GM19193 (cell line): ENCODE measurements around the gene SSH2.

Experiments used
- POLR2A ChIP-seq: IDR thresholded peaks from 4 replicates; pipeline ENCODE4 v1.6.1; 2011; ENCODE audit not compliant: insufficient read depth, insufficient read length; ENCODE audit errors: extremely low read depth

The SSH2 gene

DNA sequence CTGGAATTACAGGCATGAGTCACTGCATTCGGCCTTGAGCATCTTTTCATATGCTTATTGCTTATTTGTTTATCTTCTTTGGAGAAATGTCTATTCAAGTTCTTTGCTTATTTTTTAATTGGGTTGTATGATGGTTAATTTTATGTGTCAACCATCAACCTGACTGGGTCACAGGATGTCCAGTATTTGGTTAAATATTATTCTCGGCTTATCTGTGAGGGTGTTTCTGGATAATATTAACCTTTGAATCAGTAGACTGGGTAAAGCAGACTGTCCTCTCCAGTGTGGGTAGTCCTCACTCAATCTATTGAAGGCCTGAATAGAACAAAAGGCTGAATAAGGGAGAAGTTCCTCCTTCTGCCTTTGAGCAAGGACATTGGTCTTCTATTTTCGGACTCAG, 142.0 kb downstream of the SSH2 start:
- TF ChIP-seq POLR2A, result no peak

DNA sequence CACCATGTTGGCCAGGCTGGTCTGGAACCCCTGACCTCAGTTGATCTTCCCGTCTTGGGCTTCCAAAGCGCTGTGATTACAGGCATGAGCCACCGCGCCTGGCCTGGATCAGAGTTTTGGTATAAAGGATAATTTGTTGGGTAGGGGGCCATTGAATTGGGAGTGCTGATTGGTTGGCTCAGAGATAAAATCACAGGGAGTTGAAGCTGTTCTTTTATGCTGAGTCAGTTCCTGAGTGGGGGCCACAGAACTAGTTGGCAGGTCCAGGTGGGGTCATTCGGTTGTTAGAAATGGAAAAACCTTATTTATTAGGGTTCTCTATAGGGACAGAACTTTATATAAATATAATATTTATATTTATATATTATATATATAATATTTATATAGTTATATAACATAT, 147.1 kb downstream of the SSH2 start:
- TF ChIP-seq POLR2A, result no peak

GRCh38 chr17:29778956-29779811, 150.8 kb downstream of the SSH2 start:
- TF ChIP-seq POLR2A, result no peak

- TF ChIP-seq POLR2A, result no peak
Measured at GRCh38 chr17:29777663-29778062, 152.4 kb downstream of the SSH2 start.

DNA sequence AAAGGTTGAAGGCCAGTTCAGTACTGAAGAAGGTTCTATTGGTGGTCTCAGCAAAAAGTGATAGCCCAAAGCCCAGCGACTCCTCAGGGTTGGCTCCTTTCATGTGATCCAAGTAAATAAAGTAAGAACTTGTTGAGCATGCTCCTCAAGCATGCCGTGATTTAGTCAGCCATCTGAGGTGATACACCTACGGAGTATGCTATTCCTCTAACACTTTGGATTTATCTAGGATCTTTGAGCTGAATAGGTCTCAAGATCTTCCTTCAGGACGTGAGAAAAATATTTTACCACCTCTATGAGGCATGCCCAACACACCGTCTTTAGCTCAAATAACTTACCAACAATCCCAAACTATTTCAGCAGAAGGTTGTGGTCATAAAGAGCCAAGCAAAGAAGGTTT, 154.0 kb downstream of the SSH2 start:
- no peak for TF ChIP-seq POLR2A

GRCh38 chr17:29772981-29773380, 157.0 kb downstream of the SSH2 start:
- TF ChIP-seq POLR2A, result no peak

- TF ChIP-seq POLR2A, result no peak
Measured at GRCh38 chr17:29771546-29771945, 158.5 kb downstream of the SSH2 start.

DNA sequence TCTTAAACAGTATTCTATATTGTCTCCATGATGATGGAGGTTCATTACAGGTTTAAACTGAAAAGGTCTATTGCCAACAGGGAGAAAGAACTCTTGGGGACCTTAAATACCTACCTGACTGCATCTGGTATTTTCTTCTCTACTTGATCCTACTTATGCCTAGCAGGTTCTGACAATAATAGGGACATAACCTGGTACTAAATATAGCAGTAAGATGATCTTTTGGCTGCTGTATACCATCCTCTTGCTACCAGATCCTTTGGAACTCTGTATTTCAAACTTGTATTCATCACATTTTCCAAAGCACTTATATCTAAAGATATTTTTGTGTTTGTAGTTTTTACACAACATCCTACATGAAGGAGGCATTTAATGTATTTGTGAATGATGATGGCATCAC, 160.8 kb downstream of the SSH2 start:
- TF ChIP-seq POLR2A, result no peak

GRCh38 chr17:29766796-29767327, 163.2 kb downstream of the SSH2 start:
- TF ChIP-seq POLR2A, result no peak

GRCh38 chr17:29764748-29765147, 165.3 kb downstream of the SSH2 start:
- no peak for TF ChIP-seq POLR2A

DNA sequence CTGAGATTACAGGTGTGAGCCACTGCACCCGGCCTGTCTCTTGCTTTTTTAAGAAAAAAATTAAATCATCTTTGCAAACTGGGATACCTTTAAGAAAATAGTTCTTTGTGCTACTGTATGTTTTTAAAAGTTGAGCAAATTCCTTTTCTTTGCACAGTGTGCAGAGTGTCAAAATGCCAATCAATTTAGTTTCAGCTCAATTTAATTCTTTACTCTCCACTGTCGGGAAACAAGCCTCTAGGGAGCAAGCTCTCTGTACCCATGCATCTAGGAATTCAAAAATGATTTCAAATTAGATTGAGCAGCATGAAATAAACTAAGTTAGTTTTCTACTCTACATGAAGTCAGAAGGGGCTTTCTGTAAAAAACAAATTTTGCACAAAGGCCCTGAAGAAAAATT, 165.8 kb downstream of the SSH2 start:
- no peak for TF ChIP-seq POLR2A

DNA sequence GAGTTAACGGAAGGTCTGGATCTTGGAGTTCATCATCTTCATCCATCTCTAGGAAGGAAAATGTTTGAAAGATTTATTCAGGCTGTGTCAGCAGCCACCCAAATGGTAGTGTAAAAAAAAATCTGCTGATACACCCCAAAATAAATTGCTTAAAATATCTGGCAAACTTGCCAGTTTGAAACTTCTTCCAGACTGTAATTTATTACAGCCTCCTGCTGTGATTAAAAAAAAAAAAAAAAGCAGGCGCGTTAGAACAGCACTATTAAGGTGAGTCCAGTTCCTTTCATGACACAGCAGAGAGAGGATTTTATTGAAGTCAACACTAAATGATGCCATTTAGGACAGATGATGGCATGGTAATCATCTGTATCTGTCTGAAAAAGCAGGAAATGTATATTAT, 166.8 kb downstream of the SSH2 start:
- TF ChIP-seq POLR2A, result no peak

- peak; percentile 87 for TF ChIP-seq POLR2A
Measured at GRCh38 chr17:29761040-29761761, 168.8 kb downstream of the SSH2 start.

GRCh38 chr17:29760279-29761039, 169.6 kb downstream of the SSH2 start:
- no peak for TF ChIP-seq POLR2A

DNA sequence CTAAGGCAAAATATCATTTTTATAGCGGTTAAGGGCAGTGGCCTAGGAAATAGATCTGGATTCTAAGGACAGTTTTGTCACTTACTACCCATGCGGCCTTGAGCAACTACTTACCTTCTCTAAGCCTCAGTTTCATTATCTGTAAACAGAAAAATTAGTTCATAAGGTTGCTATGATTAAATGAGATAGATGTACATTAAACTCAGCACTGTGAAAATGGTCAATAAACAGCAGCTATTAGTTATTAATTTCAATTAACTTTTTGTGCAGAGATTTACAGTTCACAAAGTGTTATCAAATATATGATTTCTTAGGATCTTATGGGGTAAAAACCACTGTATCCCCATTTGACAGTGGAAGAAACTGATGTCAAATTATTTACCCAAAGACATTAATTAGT, 171.8 kb downstream of the SSH2 start:
- no peak for TF ChIP-seq POLR2A
